Cardiac fibroblast (primary cell): ENCODE data around the gene C1QTNF6.

Experiments
- DNase-seq, 2 donors: peaks; one replicate each; pipeline versions ENCODE4 v3.0.0 to v3.0.0-alpha.2; 2010; ENCODE audit warnings: low read depth in 2 of 2
- H3K4me3 ChIP-seq, 2 donors: replicated peaks in 1 of 2; 1 replicate in 1 of 2; 2 replicates in 1 of 2; pipeline ENCODE4 v1.5.1; 2011; ENCODE audit warnings: low read depth in 2 of 2, low read length in 2 of 2, mild to moderate bottlenecking in 2 of 2, moderate library complexity in 1 of 2
- TF ChIP-seq, protein P1 (sequence below): IDR thresholded peaks from one replicate; pipeline ENCODE4 v1.5.1; 2011; ENCODE audit warnings: low read depth, mild to moderate bottlenecking, low read length, inconsistent platforms

C1QTNF6 gene

DNA sequence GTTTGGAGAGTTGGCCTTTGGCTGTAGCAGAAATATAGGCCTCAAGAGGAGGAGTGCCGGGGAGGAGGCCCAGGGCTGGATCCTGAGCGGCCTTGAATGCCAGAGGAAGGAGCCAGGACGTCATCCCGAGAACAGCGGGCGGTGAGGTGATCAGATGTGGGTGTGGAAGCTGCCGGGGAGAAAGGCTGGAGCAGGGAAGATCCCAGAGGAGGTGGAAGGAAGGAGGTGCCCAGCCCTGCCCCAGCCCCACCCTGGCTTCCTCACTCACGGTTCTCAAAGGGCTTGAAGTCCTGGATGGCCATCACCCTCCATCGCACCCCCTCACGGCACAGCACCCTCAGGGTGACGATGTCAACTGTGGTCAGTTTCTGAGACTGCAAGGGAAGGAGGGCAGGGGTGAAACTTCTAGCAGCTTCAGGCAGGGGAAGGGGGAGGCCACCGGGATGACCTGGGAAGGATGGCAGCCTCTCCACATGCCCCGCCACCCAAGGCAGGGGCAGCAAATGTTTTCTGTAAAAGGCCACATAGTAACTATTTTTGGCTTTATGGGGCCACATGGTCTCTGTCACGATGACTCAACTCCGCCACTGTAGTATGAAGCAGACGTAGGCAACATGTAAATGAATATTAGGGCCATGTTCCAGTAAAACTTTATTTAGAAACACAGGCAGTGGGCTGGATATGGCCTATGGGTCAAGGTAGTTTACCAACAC is 49.0 kb downstream of the C1QTNF6 start:
- peak in 1 of 2 donors; percentile 15 for DNase-seq
- H3K4me3 ChIP-seq = no peak overlapping the region
- TF ChIP-seq, protein P1, sequence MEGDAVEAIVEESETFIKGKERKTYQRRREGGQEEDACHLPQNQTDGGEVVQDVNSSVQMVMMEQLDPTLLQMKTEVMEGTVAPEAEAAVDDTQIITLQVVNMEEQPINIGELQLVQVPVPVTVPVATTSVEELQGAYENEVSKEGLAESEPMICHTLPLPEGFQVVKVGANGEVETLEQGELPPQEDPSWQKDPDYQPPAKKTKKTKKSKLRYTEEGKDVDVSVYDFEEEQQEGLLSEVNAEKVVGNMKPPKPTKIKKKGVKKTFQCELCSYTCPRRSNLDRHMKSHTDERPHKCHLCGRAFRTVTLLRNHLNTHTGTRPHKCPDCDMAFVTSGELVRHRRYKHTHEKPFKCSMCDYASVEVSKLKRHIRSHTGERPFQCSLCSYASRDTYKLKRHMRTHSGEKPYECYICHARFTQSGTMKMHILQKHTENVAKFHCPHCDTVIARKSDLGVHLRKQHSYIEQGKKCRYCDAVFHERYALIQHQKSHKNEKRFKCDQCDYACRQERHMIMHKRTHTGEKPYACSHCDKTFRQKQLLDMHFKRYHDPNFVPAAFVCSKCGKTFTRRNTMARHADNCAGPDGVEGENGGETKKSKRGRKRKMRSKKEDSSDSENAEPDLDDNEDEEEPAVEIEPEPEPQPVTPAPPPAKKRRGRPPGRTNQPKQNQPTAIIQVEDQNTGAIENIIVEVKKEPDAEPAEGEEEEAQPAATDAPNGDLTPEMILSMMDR = no peak

DNA sequence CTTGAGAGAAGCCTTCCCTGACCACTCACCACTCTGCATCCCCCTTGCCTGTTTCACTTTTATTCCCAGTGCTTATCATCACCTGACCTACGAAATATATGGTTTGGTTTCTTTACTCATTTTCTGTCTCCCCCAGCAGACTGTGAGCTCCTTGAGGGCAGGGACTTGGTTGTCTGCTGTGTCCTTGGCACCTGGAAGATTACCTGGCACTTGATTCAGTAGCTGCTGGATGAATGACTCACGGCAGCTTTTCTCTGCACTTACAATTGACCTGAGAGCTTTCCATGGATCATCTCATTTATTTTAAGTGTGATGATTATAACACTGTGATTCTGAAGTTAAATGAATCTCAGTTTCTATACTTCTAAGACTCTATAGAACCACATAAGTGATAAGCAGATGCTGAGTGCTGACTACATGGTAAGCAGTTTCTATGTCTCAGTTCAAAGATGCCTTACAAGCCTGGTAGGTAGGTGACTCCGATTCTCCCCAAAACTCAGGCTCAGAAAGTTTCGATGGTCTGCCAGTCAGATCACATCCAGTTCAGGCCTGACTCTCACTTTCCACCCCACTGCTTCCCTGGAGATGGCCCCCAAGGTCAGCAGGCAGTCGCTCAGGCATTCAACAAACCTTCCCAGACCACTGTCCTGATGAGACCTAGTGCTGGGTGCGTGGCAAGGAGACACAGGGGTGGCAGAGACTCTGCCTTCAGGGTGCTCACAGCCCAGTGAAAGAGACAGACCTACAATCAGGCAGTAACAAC is 50.0 kb downstream of the C1QTNF6 start:
- TF ChIP-seq, protein P1 = no peak
- DNase-seq = no peak
- H3K4me3 ChIP-seq = no peak overlapping the region

DNA sequence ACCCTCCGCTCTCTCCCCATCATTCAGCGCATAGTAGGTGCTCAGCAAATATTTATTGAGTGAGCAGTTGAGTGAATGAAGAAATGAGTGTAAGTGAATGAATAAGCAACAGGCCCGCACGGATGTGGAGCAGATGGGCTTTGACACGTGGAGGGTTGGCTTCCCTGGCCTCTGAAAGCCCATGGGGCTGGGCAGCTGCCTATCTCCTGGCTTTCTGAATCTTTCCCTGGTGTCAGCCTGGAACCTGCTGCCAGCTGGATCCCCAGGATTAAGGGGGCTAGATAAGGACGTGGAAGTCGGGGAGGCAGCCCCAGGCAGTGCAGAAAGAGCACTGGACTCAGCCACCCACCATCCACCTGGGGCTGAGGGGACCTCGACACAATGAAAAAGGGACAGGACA is 50.9 kb downstream of the C1QTNF6 start:
- TF ChIP-seq, protein P1 = no peak
- H3K4me3 ChIP-seq = no peak overlapping the region
- DNase-seq = no peak

DNA sequence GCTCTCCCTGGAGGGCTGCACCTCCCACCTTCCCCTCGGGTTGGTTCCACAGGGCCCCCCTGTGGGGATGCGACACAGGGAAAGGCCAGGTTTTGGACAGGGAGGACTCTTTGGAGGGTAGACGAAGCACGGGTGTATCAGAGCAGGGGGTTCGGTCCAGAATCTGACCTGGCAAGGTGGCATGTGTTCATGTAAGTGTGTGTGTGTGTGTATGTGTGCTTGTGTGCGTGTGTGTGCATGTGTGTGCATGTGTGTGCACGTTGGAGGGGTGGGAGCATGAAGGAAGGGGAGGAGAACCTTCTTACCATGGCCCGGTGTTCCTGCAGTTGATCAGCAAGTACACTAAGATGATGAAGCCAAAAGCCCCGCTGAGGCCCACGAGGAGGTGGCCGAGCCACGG is 53.0 kb downstream of the C1QTNF6 start:
- TF ChIP-seq, protein P1 = no peak
- H3K4me3 ChIP-seq = no peak overlapping the region
- no peak for DNase-seq

DNA sequence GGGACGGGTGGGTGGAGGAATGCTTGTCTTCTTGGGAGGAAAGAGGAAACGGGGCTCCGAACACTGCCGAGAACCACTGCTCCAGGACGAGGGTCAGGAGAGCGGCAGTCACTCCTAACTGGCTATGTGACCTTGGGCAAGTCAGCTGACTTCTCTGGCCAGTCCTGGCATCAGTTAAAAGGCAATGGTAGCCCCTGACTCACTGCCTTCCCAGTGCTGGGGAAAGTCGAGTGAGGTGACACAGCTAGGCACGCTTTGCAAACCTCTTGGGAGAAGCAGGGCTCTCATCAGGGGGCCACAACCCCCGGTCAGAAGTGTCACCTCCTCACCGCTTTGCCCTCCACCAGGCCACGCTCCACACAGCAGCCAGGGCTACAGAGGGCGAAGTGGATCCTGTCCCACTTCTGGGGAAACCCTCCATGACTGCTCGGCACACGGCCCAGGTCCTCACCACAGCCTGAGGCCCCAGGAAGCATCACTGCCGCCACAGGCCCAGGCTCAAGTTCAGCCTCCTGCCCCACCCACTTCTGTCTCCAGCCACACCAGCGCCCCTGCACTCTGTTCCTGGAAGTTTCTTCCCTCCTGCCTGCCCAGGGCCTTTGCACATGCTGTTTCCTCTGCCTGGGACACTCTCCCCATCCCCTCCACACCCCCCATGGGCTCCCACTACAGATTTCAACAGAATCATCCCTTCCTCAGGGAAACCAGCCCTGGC is 54.6 kb downstream of the C1QTNF6 start:
- no peak overlapping the region for H3K4me3 ChIP-seq
- TF ChIP-seq, protein P1 = no peak
- DNase-seq = no peak

DNA sequence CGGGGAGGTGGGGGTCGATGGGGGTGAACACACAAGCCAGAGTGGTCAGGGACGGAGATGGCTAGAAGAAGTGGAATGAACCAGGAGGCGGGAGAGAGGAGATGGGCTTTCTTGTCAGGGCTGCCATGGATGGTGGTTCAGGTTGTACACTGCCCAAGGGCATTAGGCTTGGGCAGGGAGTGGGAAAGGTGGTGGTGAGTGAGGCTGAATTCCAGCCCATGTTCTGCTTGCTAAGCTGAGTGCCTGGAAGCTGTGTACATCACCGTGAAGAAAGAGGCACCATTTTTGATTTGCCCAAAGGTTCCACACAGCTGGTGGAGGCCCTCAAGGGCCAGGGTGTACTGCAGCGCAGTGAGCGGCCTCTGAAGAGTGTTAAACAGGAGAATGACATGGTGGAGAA is 55.3 kb downstream of the C1QTNF6 start:
- DNase-seq = no peak
- TF ChIP-seq, protein P1 = no peak
- H3K4me3 ChIP-seq = no peak overlapping the region
